HCT116 (cell line): Measurements from ENCODE around the gene ABLIM1. TPM values are rescaled to one million over a fixed set of nuclear protein-coding genes. Genes with fewer than 3 reads are reported as not detected.
A peak's percentile ranks its signal among the peaks of the same experiment; 100 is the strongest.

Source experiments
- ATAC-seq: fragments of 200-7000 bp; cut with Tn5 transposase; 2 replicates; pipeline ENCODE4 v1.9.1; 2020; ENCODE audit warnings: mild to moderate bottlenecking, moderate library complexity
- BruUV-seq: library from RNA; stranded (reverse); fragments of 400-500 nt; replicated peaks from 2 replicates; lab custom pipeline; 2021; lab: Mats Ljungman, UMichigan
- CTCF ChIA-PET: fragments of 300-600 bp; sonication (Branson Sonifier 250); formaldehyde crosslinking; loops from one replicate; lab custom pipeline; 2021; ENCODE audit warnings: antibody characterized with exemption; lab: Charles Lee
- POLR2A ChIA-PET: fragments of 300-600, 350-600 bp; sonication (Branson Sonifier 250); formaldehyde crosslinking; loops from one replicate; lab custom pipeline; 2021; ENCODE audit warnings: antibody characterized with exemption; lab: Charles Lee
- RAD21 ChIA-PET, 2 experiments: fragments of 300-600 bp; sonication (Branson Sonifier 250); formaldehyde crosslinking; loops; one replicate each; lab custom pipeline; 2023; ENCODE audit warnings: low total read pairs in 2 of 2; ENCODE audit not compliant: uncharacterized antibody in 2 of 2, unreplicated experiment in 2 of 2, low non-redundant PET in 1 of 2; lab: Charles Lee
- DNase-seq: peaks from one replicate; pipeline ENCODE4 v3.0.0-alpha.2; 2010; ENCODE audit warnings: low read depth, low spot score
- H2AFZ ChIP-seq: fragments of 200-600 bp; shearing (Covaris generic), sonication (generic); 2 replicates; pipeline ENCODE4 v1.6.1; 2017; ENCODE audit warnings: low read depth, mixed run types, mixed read lengths, antibody characterized with exemption, low read length; ENCODE audit not compliant: poor library complexity, severe bottlenecking
- H3K27ac ChIP-seq: 2 replicates; pipeline ENCODE4 v1.5.1; 2012; ENCODE audit warnings: low read depth, low read length
- H3K27me3 ChIP-seq: fragments of 200-600 bp; sonication (generic); 2 replicates; pipeline ENCODE4 v1.6.1; 2016; ENCODE audit warnings: mixed run types, low read length, mixed read lengths; ENCODE audit not compliant: insufficient read depth
- H3K36me3 ChIP-seq, 2 experiments: fragments of 200-500 bp in 1 of 2; fragments of 200-600 bp in 1 of 2; sonication (Bioruptor generic) in 1 of 2; sonication (generic) in 1 of 2; 2 replicates each; pipeline versions ENCODE4 v1.5.1 to v1.6.1; 2014 to 2016; ENCODE audit warnings: low read length in 2 of 2, inconsistent platforms in 1 of 2, mixed read lengths in 1 of 2, mixed run types in 1 of 2; ENCODE audit not compliant: insufficient read depth in 2 of 2, control insufficient read depth in 1 of 2
- H3K4me1 ChIP-seq, 2 experiments: fragments of 200-600 bp in 1 of 2; sonication (generic) in 1 of 2; 2 replicates each; pipeline versions ENCODE4 v1.5.1 to v1.6.1; 2012 to 2017; ENCODE audit warnings: low read length in 2 of 2, inconsistent platforms in 1 of 2, mild to moderate bottlenecking in 1 of 2, mixed read lengths in 1 of 2, mixed run types in 1 of 2, moderate library complexity in 1 of 2; ENCODE audit not compliant: insufficient read depth in 2 of 2, control insufficient read depth in 1 of 2
- H3K4me2 ChIP-seq: fragments of 200-600 bp; sonication (generic); 2 replicates; pipeline ENCODE4 v1.6.1; 2017; ENCODE audit warnings: mixed run types, low read length, mixed read lengths
- H3K4me3 ChIP-seq, 2 experiments: fragments of 200-600 bp in 1 of 2; sonication (generic) in 1 of 2; replicated peaks in 1 of 2; 2 replicates each; pipeline ENCODE4 v1.5.1; 2011 to 2016; ENCODE audit warnings: low read length in 2 of 2, control low read depth in 1 of 2, low read depth in 1 of 2, mild to moderate bottlenecking in 1 of 2, mixed read lengths in 1 of 2, mixed run types in 1 of 2
- H3K79me2 ChIP-seq: fragments of 200-600 bp; sonication (generic); 2 replicates; pipeline ENCODE4 v1.6.1; 2017; ENCODE audit warnings: mild to moderate bottlenecking, mixed run types, low read length, moderate library complexity, mixed read lengths; ENCODE audit not compliant: insufficient read depth
- H3K9ac ChIP-seq: fragments of 200-600 bp; sonication (generic); 2 replicates; pipeline ENCODE4 v1.6.1; 2016; ENCODE audit warnings: low read length, mixed read lengths
- H3K9me2 ChIP-seq: fragments of 200-600 bp; sonication (generic), shearing (Covaris generic); 2 replicates; pipeline ENCODE4 v1.6.1; 2017; ENCODE audit warnings: mixed run types, mild to moderate bottlenecking, moderate library complexity; ENCODE audit not compliant: insufficient read depth
- H3K9me3 ChIP-seq, 2 experiments: fragments of 200-500 bp in 1 of 2; fragments of 200-600 bp in 1 of 2; sonication (Bioruptor generic) in 1 of 2; sonication (generic) in 1 of 2; 2 replicates each; pipeline ENCODE4 v1.6.1; 2014 to 2017; ENCODE audit warnings: low read length in 2 of 2, mixed read lengths in 2 of 2, inconsistent platforms in 1 of 2, low read depth in 1 of 2, mild to moderate bottlenecking in 1 of 2, mixed run types in 1 of 2, moderate library complexity in 1 of 2; ENCODE audit not compliant: control insufficient read depth in 1 of 2, insufficient read depth in 1 of 2
- H4K20me1 ChIP-seq: fragments of 200-600 bp; sonication (generic), shearing (Covaris generic); 2 replicates; pipeline ENCODE4 v1.6.1; 2017; ENCODE audit warnings: mixed run types, mild to moderate bottlenecking, moderate library complexity; ENCODE audit not compliant: insufficient read depth
- CBX3 ChIP-seq: IDR thresholded peaks from 2 replicates; pipeline ENCODE4 v1.6.1; 2012; ENCODE audit warnings: low read depth
- RAD21 ChIP-seq: IDR thresholded peaks from 2 replicates; pipeline ENCODE4 v1.6.1; 2012; ENCODE audit warnings: low read depth, mild to moderate bottlenecking
- intact Hi-C: fragments of 100-400 bp; cut with micrococcal nuclease; formaldehyde crosslinking; loops from 2 replicates; pipeline ENCODE4 v1.10.0; 2022
- total RNA-seq: library from RNA; stranded (reverse); gene quantifications from one replicate; pipeline ENCODE4 v1.2.1, GENCODE V29; 2021; ENCODE audit not compliant: unreplicated experiment
- TF ChIP-seq, protein P1 (sequence below), 3 experiments: fragments of 200-600 bp in 1 of 3; sonication (generic) in 1 of 3; IDR thresholded peaks in 2 of 3; conservative IDR thresholded peaks in 1 of 3; 2 replicates each; pipeline ENCODE4 v1.5.1; 2012 to 2017; ENCODE audit warnings: low read depth in 2 of 3, low read length in 2 of 3, antibody characterized with exemption in 1 of 3, borderline replicate concordance in 1 of 3, control low read depth in 1 of 3, mild to moderate bottlenecking in 1 of 3, mixed read lengths in 1 of 3, mixed run types in 1 of 3, moderate library complexity in 1 of 3; ENCODE audit not compliant: insufficient read depth in 1 of 3

Gene ABLIM1
- total RNA-seq, 1 experiment from 2014 or later, result 96.2 TPM

DNA sequence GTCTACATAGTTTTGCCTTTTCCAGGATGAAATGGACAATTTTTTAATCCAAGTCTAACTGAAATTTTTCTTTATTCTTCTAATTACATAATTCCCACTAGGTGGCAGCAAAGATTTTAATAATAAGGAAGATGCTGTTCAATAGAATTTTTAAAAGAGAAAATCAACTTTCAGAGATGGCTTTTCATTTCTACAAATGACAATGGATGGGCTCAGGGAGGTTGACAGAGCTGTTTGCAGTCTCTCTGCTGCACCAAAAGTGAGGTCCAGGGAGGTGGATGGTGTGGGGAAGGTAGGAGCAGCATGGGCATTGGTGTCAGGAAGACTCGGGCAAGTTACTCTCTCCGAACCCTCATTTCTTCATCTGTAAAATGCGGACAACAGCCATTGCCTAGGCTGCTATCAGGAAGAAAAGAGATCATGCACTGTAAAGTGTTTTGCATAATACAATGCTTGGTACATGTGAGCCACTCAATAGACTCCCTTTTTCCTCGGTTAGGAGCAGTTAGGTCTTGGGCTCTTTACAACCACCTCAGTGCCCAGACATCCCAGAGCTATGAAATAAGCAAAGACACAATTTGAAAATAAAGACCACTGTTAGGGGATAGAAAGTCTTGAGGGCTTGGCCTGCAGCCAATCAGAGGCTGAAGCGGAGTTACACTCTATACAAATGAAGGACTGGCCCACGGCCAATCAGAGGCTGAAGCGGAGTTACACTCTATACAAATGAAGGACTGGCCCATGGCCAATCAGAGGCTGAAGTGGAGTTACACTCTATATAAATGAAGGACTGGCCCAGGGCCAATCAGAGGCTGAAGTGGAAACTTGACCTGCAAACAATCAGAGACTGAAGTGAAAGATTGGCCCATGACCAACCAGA is 107.1 kb downstream of the ABLIM1 start:
- Histone ChIP-seq H3K36me3 (no peaks in the 10 kb centered on the region), H3K4me3 (no peak overlapping the region), H4K20me1 (no peaks in the 10 kb centered on the region), H3K9me2 (no peaks in the 10 kb centered on the region; the same call in 1 of the 2 replicates), H3K4me1 (no peaks in the 10 kb centered on the region; a peak in 1 of 4 replicates), H3K9me3 (no peaks in the 10 kb centered on the region), H3K4me2 (no peak overlapping the region), H3K79me2 (no peaks in the 10 kb centered on the region), H2AFZ (no peak overlapping the region), H3K9ac (no peak overlapping the region), H3K27ac (no peak overlapping the region), H3K27me3 (no peaks in the 10 kb centered on the region)
- ATAC-seq, result no peak
- DNase-seq, result peak; percentile 32
- intact Hi-C loops, result loop anchor here (1.0 to 10.0 kb wide), 6 partner anchors 143 to 864 kb away; no protein-coding TSS in a partner anchor
- BruUV-seq, result no TSS peak
- TF ChIP-seq, protein P1, sequence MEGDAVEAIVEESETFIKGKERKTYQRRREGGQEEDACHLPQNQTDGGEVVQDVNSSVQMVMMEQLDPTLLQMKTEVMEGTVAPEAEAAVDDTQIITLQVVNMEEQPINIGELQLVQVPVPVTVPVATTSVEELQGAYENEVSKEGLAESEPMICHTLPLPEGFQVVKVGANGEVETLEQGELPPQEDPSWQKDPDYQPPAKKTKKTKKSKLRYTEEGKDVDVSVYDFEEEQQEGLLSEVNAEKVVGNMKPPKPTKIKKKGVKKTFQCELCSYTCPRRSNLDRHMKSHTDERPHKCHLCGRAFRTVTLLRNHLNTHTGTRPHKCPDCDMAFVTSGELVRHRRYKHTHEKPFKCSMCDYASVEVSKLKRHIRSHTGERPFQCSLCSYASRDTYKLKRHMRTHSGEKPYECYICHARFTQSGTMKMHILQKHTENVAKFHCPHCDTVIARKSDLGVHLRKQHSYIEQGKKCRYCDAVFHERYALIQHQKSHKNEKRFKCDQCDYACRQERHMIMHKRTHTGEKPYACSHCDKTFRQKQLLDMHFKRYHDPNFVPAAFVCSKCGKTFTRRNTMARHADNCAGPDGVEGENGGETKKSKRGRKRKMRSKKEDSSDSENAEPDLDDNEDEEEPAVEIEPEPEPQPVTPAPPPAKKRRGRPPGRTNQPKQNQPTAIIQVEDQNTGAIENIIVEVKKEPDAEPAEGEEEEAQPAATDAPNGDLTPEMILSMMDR (IDR thresholded peaks at IDR 0.05 in 2 of 3, conservative IDR thresholded peaks at IDR 0.05 in 1 of 3; ENCODE audit: borderline replicate concordance in 1 of 3, insufficient read depth in 1 of 3, low read depth in 2 of 3, low read length in 2 of 3), result peak; percentile 11 to 95 (median 78); a peak in 4 of 6 replicates
- TF ChIP-seq CBX3 (no peak), RAD21 (peak; percentile 91)
- ChIA-PET RAD21 (interaction anchor here (0.6 to 4.5 kb wide), 2 partner anchors 79 to 246 kb away, joined by 3 to 23 read pairs; no protein-coding TSS in a partner anchor), CTCF (interaction anchor here (1.0 to 6.9 kb wide), 8 partner anchors 63 to 579 kb away, joined by 3 to 59 read pairs (median 21); no protein-coding TSS in a partner anchor), POLR2A (no interaction called here)
